Measurements from ENCODE around the gene LAMP1.

Gene LAMP1

GRCh38 chr13:113349050-113349449, 52.0 kb downstream of the LAMP1 start:
- Histone ChIP-seq H3K9me3 (no peaks in the 10 kb centered on the region; the same call in 1 of the 2 replicates), H3K4me1 (no peaks in the 10 kb centered on the region), H3K36me3 (replicated peaks) (peaks cover 19% of the 10 kb centered on the region), H3K4me3 (no peak overlapping the region), H3K27me3 (ENCODE audit: low read depth) (no peaks in the 10 kb centered on the region)
- in situ Hi-C loops (cut with MboI; ENCODE audit: low sequenced_read_pairs) = no loop called here
- DNase-seq (ENCODE audit: low spot score in 2 of 2) = no peak

GRCh38 chr13:113349491-113349890, 52.5 kb downstream of the LAMP1 start:
- in situ Hi-C loops (cut with MboI; ENCODE audit: low sequenced_read_pairs) = no loop called here
- H3K4me1 ChIP-seq = no peaks in the 10 kb centered on the region
- no peak overlapping the region for H3K4me3 ChIP-seq
- H3K27me3 ChIP-seq (ENCODE audit: low read depth) = no peaks in the 10 kb centered on the region
- H3K36me3 ChIP-seq (replicated peaks) = peaks cover 19% of the 10 kb centered on the region
- H3K9me3 ChIP-seq = no peaks in the 10 kb centered on the region; the same call in 1 of the 2 replicates
- no peak for DNase-seq (ENCODE audit: low spot score in 2 of 2)

- in situ Hi-C loops (cut with MboI; ENCODE audit: low sequenced_read_pairs) = no loop called here
- H3K4me3 ChIP-seq = no peak overlapping the region
- DNase-seq (ENCODE audit: low spot score in 2 of 2) = no peak
- H3K9me3 ChIP-seq = no peaks in the 10 kb centered on the region; the same call in 1 of the 2 replicates
- no peaks in the 10 kb centered on the region for H3K27me3 ChIP-seq (ENCODE audit: low read depth)
- no peaks in the 10 kb centered on the region for H3K4me1 ChIP-seq
- H3K36me3 ChIP-seq (replicated peaks) = peaks cover 19% of the 10 kb centered on the region
Observed at GRCh38 chr13:113350065-113350937, 53.3 kb downstream of the LAMP1 start.

- no peak for DNase-seq (ENCODE audit: low spot score in 2 of 2)
- Histone ChIP-seq H3K9me3 (no peaks in the 10 kb centered on the region; the same call in 1 of the 2 replicates), H3K27me3 (ENCODE audit: low read depth) (no peaks in the 10 kb centered on the region), H3K36me3 (replicated peaks) (peaks cover 19% of the 10 kb centered on the region), H3K4me3 (no peak overlapping the region), H3K4me1 (no peaks in the 10 kb centered on the region)
- in situ Hi-C loops (cut with MboI; ENCODE audit: low sequenced_read_pairs) = no loop called here
Observed at GRCh38 chr13:113350938-113351335, 53.9 kb downstream of the LAMP1 start.

- no peaks in the 10 kb centered on the region; the same call in 1 of the 2 replicates for H3K9me3 ChIP-seq
Observed at GRCh38 chr13:113351514-113352026, 54.5 kb downstream of the LAMP1 start.

GRCh38 chr13:113353254-113353653, 56.2 kb downstream of the LAMP1 start:
- H3K4me3 ChIP-seq = no peak overlapping the region
- peaks cover 16% of the 10 kb centered on the region for H3K36me3 ChIP-seq (replicated peaks)
- no peaks in the 10 kb centered on the region for H3K4me1 ChIP-seq
- DNase-seq (ENCODE audit: low spot score in 2 of 2) = no peak
- no peaks in the 10 kb centered on the region; the same call in 1 of the 2 replicates for H3K9me3 ChIP-seq
- in situ Hi-C loops (cut with MboI; ENCODE audit: low sequenced_read_pairs) = no loop called here
- no peaks in the 10 kb centered on the region for H3K27me3 ChIP-seq (ENCODE audit: low read depth)

More at GRCh38 chr13:113351514-113352026, 54.5 kb downstream of the LAMP1 start:
- Histone ChIP-seq H3K36me3 (replicated peaks) (peaks cover 19% of the 10 kb centered on the region), H3K27me3 (ENCODE audit: low read depth) (no peaks in the 10 kb centered on the region), H3K4me1 (no peaks in the 10 kb centered on the region), H3K4me3 (no peak overlapping the region)
- DNase-seq (ENCODE audit: low spot score in 2 of 2) = no peak
- in situ Hi-C loops (cut with MboI; ENCODE audit: low sequenced_read_pairs) = no loop called here

- Histone ChIP-seq H3K4me3 (no peak overlapping the region), H3K36me3 (replicated peaks) (peaks cover 3% of the 10 kb centered on the region; the same call in 1 of the 2 replicates), H3K9me3 (no peaks in the 10 kb centered on the region), H3K27me3 (ENCODE audit: low read depth) (no peaks in the 10 kb centered on the region), H3K4me1 (no peaks in the 10 kb centered on the region)
- in situ Hi-C loops (cut with MboI; ENCODE audit: low sequenced_read_pairs) = no loop called here
- no peak for DNase-seq (ENCODE audit: low spot score in 2 of 2)
Observed at GRCh38 chr13:113354831-113355610, 58.0 kb downstream of the LAMP1 start.

- no peaks in the 10 kb centered on the region for H3K27me3 ChIP-seq (ENCODE audit: low read depth)
- no peak overlapping the region for H3K4me3 ChIP-seq
- H3K9me3 ChIP-seq = no peaks in the 10 kb centered on the region
- in situ Hi-C loops (cut with MboI; ENCODE audit: low sequenced_read_pairs) = no loop called here
- H3K4me1 ChIP-seq = no peaks in the 10 kb centered on the region
- H3K36me3 ChIP-seq (replicated peaks) = peaks cover 1% of the 10 kb centered on the region; the same call in 1 of the 2 replicates
- DNase-seq (ENCODE audit: low spot score in 2 of 2) = no peak
Observed at GRCh38 chr13:113355621-113356020, 58.6 kb downstream of the LAMP1 start.

- no peaks in the 10 kb centered on the region; the same call in 1 of the 2 replicates for H3K36me3 ChIP-seq (replicated peaks)
- in situ Hi-C loops (cut with MboI; ENCODE audit: low sequenced_read_pairs) = no loop called here
Observed at GRCh38 chr13:113356596-113356995, 59.6 kb downstream of the LAMP1 start.

GRCh38 chr13:113357529-113357928, 60.5 kb downstream of the LAMP1 start:
- no peaks in the 10 kb centered on the region for H3K4me1 ChIP-seq
- no peak overlapping the region for H3K4me3 ChIP-seq
- no peak for DNase-seq (ENCODE audit: low spot score in 2 of 2)
- no peaks in the 10 kb centered on the region for H3K27me3 ChIP-seq (ENCODE audit: low read depth)
- in situ Hi-C loops (cut with MboI; ENCODE audit: low sequenced_read_pairs) = no loop called here
- H3K9me3 ChIP-seq = no peaks in the 10 kb centered on the region
- no peaks in the 10 kb centered on the region; the same call in 1 of the 2 replicates for H3K36me3 ChIP-seq (replicated peaks)

More at GRCh38 chr13:113356596-113356995, 59.6 kb downstream of the LAMP1 start:
- Histone ChIP-seq H3K4me1 (no peaks in the 10 kb centered on the region), H3K9me3 (no peaks in the 10 kb centered on the region), H3K27me3 (ENCODE audit: low read depth) (no peaks in the 10 kb centered on the region), H3K4me3 (no peak overlapping the region)
- DNase-seq (ENCODE audit: low spot score in 2 of 2) = no peak

GRCh38 chr13:113358653-113359190, 61.7 kb downstream of the LAMP1 start:
- Histone ChIP-seq H3K27me3 (ENCODE audit: low read depth) (no peaks in the 10 kb centered on the region), H3K4me1 (peaks cover 3% of the 10 kb centered on the region; the same call in 1 of the 2 replicates), H3K4me3 (no peak overlapping the region), H3K36me3 (replicated peaks) (peaks cover 3% of the 10 kb centered on the region; the same call in 1 of the 2 replicates), H3K9me3 (no peaks in the 10 kb centered on the region)
- in situ Hi-C loops (cut with MboI; ENCODE audit: low sequenced_read_pairs) = no loop called here
- DNase-seq (ENCODE audit: low spot score in 2 of 2) = no peak

- Histone ChIP-seq H3K27me3 (ENCODE audit: low read depth) (no peaks in the 10 kb centered on the region), H3K9me3 (no peaks in the 10 kb centered on the region), H3K36me3 (replicated peaks) (peaks cover 3% of the 10 kb centered on the region; the same call in 1 of the 2 replicates), H3K4me1 (peaks cover 5% of the 10 kb centered on the region; the same call in 1 of the 2 replicates), H3K4me3 (no peak overlapping the region)
- DNase-seq (ENCODE audit: low spot score in 2 of 2) = no peak
- in situ Hi-C loops (cut with MboI; ENCODE audit: low sequenced_read_pairs) = no loop called here
Observed at GRCh38 chr13:113359571-113359970, 62.5 kb downstream of the LAMP1 start.

GRCh38 chr13:113360446-113360845, 63.4 kb downstream of the LAMP1 start:
- DNase-seq (ENCODE audit: low spot score in 2 of 2) = no peak
- Histone ChIP-seq H3K36me3 (replicated peaks) (peaks cover 3% of the 10 kb centered on the region; the same call in 1 of the 2 replicates), H3K9me3 (no peaks in the 10 kb centered on the region), H3K27me3 (ENCODE audit: low read depth) (no peaks in the 10 kb centered on the region), H3K4me1 (peaks cover 7% of the 10 kb centered on the region; the same call in 1 of the 2 replicates), H3K4me3 (no peak overlapping the region)
- in situ Hi-C loops (cut with MboI; ENCODE audit: low sequenced_read_pairs) = no loop called here

Data from HAP-1 (cell line).